GM20431 (cell line): ENCODE measurements around the gene MYCBP2.
"Not testable (repeated sequence)": the region's sequence is repeated elsewhere in the genome, so short reads cannot be mapped to it uniquely, and the experiment has no call there.

Experiments
- in situ Hi-C: fragments of 300-500 bp; cut with MseI, MboI; formaldehyde crosslinking; loops from one replicate; pipeline ENCODE4 v1.15.0; 2020; ENCODE audit warnings: low sequenced_read_pairs; ENCODE audit not compliant: unreplicated experiment

The MYCBP2 gene

GRCh38 chr13:77009719-77010118 is 317.2 kb downstream of the MYCBP2 start:
- in situ Hi-C loops: not testable (repeated sequence)

GRCh38 chr13:77009011-77009410 is 317.9 kb downstream of the MYCBP2 start:
- in situ Hi-C loops: no loop called here

GRCh38 chr13:77008337-77008736 is 318.6 kb downstream of the MYCBP2 start:
- in situ Hi-C loops: not testable (repeated sequence)

- in situ Hi-C loops: no loop called here
These were observed 324.2 kb downstream of the MYCBP2 start for GRCh38 chr13:77002590-77003190.

GRCh38 chr13:77001963-77002587 is 324.8 kb downstream of the MYCBP2 start:
- in situ Hi-C loops: no loop called here

GRCh38 chr13:77001540-77001939 is 325.4 kb downstream of the MYCBP2 start:
- in situ Hi-C loops: no loop called here

GRCh38 chr13:77000475-77000874 is 326.4 kb downstream of the MYCBP2 start:
- in situ Hi-C loops: no loop called here
